ENCODE data around the gene SERPIND1. TPM values are rescaled to one million over a fixed set of nuclear protein-coding genes. Genes with fewer than 3 reads are reported as not detected.

Gene SERPIND1
- total RNA-seq, 1 donor, result not detected

DNA sequence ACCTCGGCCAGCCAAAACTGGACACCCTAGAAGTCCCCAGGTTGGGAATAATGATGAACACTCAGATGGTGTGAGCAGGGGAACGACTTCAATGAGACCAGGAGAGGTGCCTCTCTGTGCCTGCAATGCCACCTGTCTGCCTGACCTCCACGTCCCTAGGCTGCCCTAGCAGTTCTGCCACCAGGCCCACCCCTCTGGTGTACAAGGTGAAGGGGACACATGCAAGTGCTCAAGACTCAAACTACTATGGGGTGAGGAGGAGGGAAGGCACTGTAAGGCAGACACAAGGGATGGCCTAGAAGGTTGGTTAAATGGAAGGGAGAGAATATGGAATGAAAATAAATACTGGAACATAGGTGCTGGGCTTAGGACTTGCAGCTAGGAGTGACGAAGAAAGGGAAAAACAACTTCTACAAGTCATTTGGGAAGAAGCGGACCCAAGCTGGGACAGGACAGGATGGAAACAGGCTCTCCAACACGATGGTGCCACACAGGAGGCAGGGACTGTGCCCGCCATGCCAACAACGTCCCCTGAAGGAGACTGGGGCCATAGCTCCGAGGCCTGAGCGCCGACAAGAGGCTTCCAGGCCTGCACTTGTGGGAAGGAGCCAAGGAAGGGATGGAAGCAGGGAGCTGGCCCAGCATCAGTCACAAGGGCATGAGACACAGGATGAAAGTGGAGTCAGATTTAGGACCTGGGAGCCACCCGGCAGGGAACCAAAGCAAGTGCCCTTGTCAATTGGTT is 18.5 kb downstream of the SERPIND1 start:
- H3K79me2 ChIP-seq (ENCODE audit: insufficient read depth, low read length), result no peaks in the 10 kb centered on the region
- DNase-seq (ENCODE audit: insufficient read length, low spot score, missing footprints), result no peak
- H3K4me1 ChIP-seq (ENCODE audit: insufficient read depth, low read length), result peaks cover 3% of the 10 kb centered on the region
- no peaks in the 10 kb centered on the region for H3K9me3 ChIP-seq (ENCODE audit: low read depth, low read length)
- H3K27me3 ChIP-seq (ENCODE audit: insufficient read depth, low read length), result no peaks in the 10 kb centered on the region
- H3K4me2 ChIP-seq (ENCODE audit: insufficient read depth, low read length), result no peak overlapping the region
- no peak overlapping the region for H2AFZ ChIP-seq (ENCODE audit: low read length)
- H4K20me1 ChIP-seq (ENCODE audit: insufficient read depth, low read length), result no peaks in the 10 kb centered on the region
- H3K4me3 ChIP-seq (ENCODE audit: insufficient read depth, low read length), result no peak overlapping the region
- H3K36me3 ChIP-seq (ENCODE audit: insufficient read depth, low read length), result peaks cover 39% of the 10 kb centered on the region
- TF ChIP-seq, protein P1, sequence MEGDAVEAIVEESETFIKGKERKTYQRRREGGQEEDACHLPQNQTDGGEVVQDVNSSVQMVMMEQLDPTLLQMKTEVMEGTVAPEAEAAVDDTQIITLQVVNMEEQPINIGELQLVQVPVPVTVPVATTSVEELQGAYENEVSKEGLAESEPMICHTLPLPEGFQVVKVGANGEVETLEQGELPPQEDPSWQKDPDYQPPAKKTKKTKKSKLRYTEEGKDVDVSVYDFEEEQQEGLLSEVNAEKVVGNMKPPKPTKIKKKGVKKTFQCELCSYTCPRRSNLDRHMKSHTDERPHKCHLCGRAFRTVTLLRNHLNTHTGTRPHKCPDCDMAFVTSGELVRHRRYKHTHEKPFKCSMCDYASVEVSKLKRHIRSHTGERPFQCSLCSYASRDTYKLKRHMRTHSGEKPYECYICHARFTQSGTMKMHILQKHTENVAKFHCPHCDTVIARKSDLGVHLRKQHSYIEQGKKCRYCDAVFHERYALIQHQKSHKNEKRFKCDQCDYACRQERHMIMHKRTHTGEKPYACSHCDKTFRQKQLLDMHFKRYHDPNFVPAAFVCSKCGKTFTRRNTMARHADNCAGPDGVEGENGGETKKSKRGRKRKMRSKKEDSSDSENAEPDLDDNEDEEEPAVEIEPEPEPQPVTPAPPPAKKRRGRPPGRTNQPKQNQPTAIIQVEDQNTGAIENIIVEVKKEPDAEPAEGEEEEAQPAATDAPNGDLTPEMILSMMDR (IDR thresholded peaks at IDR 0.05; ENCODE audit: extremely low read depth, low read depth, low read length), result no peak
- no peak overlapping the region for H3K27ac ChIP-seq (ENCODE audit: low read depth, low read length)

DNA sequence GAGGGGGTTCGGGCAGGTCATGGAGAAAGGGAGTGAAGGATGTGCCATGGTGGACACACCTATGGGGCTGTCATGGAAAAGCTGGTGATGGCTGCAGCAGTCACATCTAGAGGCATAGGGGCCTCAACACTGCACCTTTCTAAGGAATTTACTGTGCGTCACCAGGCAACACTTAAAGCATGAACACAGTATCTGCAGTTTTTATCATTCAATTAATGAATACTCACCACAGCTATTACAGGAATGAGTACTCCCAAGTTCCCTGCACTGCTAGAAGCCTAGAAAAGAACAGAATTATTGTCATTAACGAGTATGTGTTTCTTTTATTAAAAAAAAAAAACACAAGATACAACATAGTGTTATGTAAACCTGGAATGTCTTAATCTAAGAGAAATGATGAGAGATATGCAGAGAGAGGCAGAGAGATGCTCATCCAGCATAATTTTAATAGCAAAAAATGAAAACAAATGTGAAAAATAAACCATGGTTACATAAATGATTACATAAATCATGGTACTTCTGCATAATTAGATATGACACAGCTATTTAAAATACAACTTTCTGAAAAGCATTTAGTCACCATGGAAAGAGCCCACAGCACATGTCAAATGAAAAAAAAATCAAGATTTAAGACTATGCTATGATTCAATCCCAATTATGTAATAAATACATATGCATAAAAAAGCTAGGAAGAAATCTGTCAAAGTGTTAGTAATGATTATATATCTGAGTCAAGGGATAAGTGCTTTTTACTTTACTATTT is 19.2 kb downstream of the SERPIND1 start:
- H3K27me3 ChIP-seq (ENCODE audit: insufficient read depth, low read length), result no peaks in the 10 kb centered on the region
- DNase-seq (ENCODE audit: insufficient read length, low spot score, missing footprints), result peak; percentile 65
- no peak overlapping the region for H2AFZ ChIP-seq (ENCODE audit: low read length)
- peaks cover 40% of the 10 kb centered on the region for H3K36me3 ChIP-seq (ENCODE audit: insufficient read depth, low read length)
- no peak overlapping the region for H3K4me2 ChIP-seq (ENCODE audit: insufficient read depth, low read length)
- no peaks in the 10 kb centered on the region for H4K20me1 ChIP-seq (ENCODE audit: insufficient read depth, low read length)
- H3K27ac ChIP-seq (ENCODE audit: low read depth, low read length), result no peak overlapping the region
- no peak overlapping the region for H3K4me3 ChIP-seq (ENCODE audit: insufficient read depth, low read length)
- TF ChIP-seq, protein P1 (IDR thresholded peaks at IDR 0.05; ENCODE audit: extremely low read depth, low read depth, low read length), result no peak
- no peaks in the 10 kb centered on the region for H3K79me2 ChIP-seq (ENCODE audit: insufficient read depth, low read length)
- no peaks in the 10 kb centered on the region for H3K9me3 ChIP-seq (ENCODE audit: low read depth, low read length)
- peaks cover 3% of the 10 kb centered on the region for H3K4me1 ChIP-seq (ENCODE audit: insufficient read depth, low read length)

DNA sequence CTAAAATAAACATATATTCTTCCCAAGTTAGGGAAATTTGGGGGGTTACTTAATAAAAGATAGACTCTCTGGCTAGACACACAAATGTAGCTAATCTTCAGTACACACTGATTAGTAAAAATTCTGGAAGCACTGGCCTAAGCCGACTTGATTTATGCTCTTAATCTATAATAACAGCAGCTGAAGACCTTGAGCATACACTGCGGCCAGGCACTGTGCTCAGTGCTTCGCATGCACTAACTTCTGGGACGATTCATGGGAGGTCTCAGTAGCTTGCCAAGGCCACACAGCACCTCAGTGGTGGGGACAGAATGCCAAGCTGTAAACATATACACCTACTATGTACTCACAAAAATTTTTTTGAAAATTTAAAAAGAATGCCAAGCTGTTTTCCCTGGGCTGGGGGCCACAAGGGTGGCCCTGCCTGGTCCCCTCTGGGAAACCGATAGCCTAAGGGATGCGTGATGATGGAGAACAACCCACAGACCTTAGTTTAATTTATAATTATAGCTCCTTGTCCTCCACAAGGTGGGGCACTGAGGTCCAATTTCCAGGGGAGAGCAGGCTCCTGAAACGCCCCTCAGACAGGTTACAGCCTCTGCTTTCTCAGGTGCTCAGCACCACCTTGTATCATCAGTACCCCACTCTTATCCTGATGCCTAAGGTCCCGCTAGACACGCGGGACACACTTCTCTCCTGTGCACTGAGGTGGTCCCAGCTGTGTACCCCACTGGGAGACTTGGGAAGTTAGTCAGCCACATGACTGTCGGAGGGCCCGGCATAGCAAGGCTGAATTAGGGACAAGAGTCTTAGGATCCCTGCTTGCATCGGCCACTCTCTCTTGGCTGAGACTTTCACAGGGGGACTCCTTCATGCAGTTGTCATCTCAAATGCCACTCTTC is 20.1 kb downstream of the SERPIND1 start:
- Histone ChIP-seq H3K27ac (ENCODE audit: low read depth, low read length) (no peak overlapping the region), H2AFZ (ENCODE audit: low read length) (no peak overlapping the region), H3K4me2 (ENCODE audit: insufficient read depth, low read length) (no peak overlapping the region), H3K36me3 (ENCODE audit: insufficient read depth, low read length) (peaks cover 45% of the 10 kb centered on the region), H3K4me3 (ENCODE audit: insufficient read depth, low read length) (no peak overlapping the region), H3K79me2 (ENCODE audit: insufficient read depth, low read length) (no peaks in the 10 kb centered on the region), H3K4me1 (ENCODE audit: insufficient read depth, low read length) (peaks cover 3% of the 10 kb centered on the region), H3K27me3 (ENCODE audit: insufficient read depth, low read length) (no peaks in the 10 kb centered on the region), H4K20me1 (ENCODE audit: insufficient read depth, low read length) (no peaks in the 10 kb centered on the region), H3K9me3 (ENCODE audit: low read depth, low read length) (no peaks in the 10 kb centered on the region)
- TF ChIP-seq, protein P1 (IDR thresholded peaks at IDR 0.05; ENCODE audit: extremely low read depth, low read depth, low read length), result no peak
- no peak for DNase-seq (ENCODE audit: insufficient read length, low spot score, missing footprints)
